Mesenchymal stem cell (in vitro differentiated cells and primary cell): ENCODE results near the gene PHC2.

ENCODE experiments used
- DNase-seq: peaks from one replicate; pipeline ENCODE4 v3.0.0-alpha.2; 2013
- H2AFZ ChIP-seq: one replicate; pipeline ENCODE4 v1.6.1; 2013; ENCODE audit warnings: low read depth, mild to moderate bottlenecking, control low read depth, inconsistent platforms, low read length, moderate library complexity
- H2AK5ac ChIP-seq: 2 replicates; pipeline ENCODE4 v1.6.1; 2013; ENCODE audit warnings: low read length, moderate library complexity, mild to moderate bottlenecking, inconsistent platforms; ENCODE audit not compliant: severe bottlenecking
- H2BK120ac ChIP-seq: one replicate; pipeline ENCODE4 v1.6.1; 2013; ENCODE audit warnings: low read depth, mild to moderate bottlenecking, inconsistent platforms, low read length, moderate library complexity
- H2BK12ac ChIP-seq, 2 experiments: one replicate each; pipeline ENCODE4 v1.6.1; 2013; ENCODE audit warnings: inconsistent platforms in 2 of 2, low read length in 2 of 2, mild to moderate bottlenecking in 2 of 2, moderate library complexity in 2 of 2, control low read depth in 1 of 2
- H2BK15ac ChIP-seq: one replicate; pipeline ENCODE4 v1.6.1; 2013; ENCODE audit warnings: mild to moderate bottlenecking, low read depth, inconsistent platforms; ENCODE audit not compliant: poor library complexity, severe bottlenecking
- H2BK5ac ChIP-seq: 2 replicates; pipeline ENCODE4 v1.6.1; 2013; ENCODE audit warnings: low read depth, mild to moderate bottlenecking, low read length, control low read depth, inconsistent platforms; ENCODE audit not compliant: poor library complexity, severe bottlenecking
- H3K14ac ChIP-seq, 2 experiments: one replicate each; pipeline ENCODE4 v1.6.1; 2013; ENCODE audit warnings: inconsistent platforms in 2 of 2, low read length in 2 of 2, control low read depth in 1 of 2, mild to moderate bottlenecking in 1 of 2, moderate library complexity in 1 of 2
- H3K18ac ChIP-seq, 2 experiments: one replicate each; pipeline ENCODE4 v1.6.1; 2013; ENCODE audit warnings: inconsistent platforms in 2 of 2, low read length in 2 of 2, control low read depth in 1 of 2, low read depth in 1 of 2, mild to moderate bottlenecking in 1 of 2
- H3K23ac ChIP-seq, 2 experiments: one replicate each; pipeline ENCODE4 v1.6.1; 2013; ENCODE audit warnings: inconsistent platforms in 2 of 2, low read length in 2 of 2, mild to moderate bottlenecking in 2 of 2, moderate library complexity in 2 of 2, control low read depth in 1 of 2
- H3K27ac ChIP-seq: 2 replicates; pipeline ENCODE4 v1.5.1; 2013; ENCODE audit warnings: mild to moderate bottlenecking, moderate library complexity, low read length, control low read depth, inconsistent platforms; ENCODE audit not compliant: poor library complexity, severe bottlenecking
- H3K27me3 ChIP-seq, 2 experiments: 2 replicates each; pipeline versions ENCODE4 v1.6.1 to v1.7.0; 2013; ENCODE audit warnings: low read length in 2 of 2, mild to moderate bottlenecking in 2 of 2, moderate library complexity in 2 of 2, control low read depth in 1 of 2, inconsistent platforms in 1 of 2; ENCODE audit not compliant: control insufficient read depth in 1 of 2, insufficient read depth in 1 of 2
- H3K36me3 ChIP-seq, 2 experiments: 2 replicates each; pipeline versions ENCODE4 v1.6.1 to v1.7.0; 2013; ENCODE audit warnings: low read length in 2 of 2, control low read depth in 1 of 2, inconsistent platforms in 1 of 2, low read depth in 1 of 2, mild to moderate bottlenecking in 1 of 2; ENCODE audit not compliant: insufficient read depth in 2 of 2, control insufficient read depth in 1 of 2
- H3K4ac ChIP-seq, 2 experiments: one replicate each; pipeline ENCODE4 v1.6.1; 2013; ENCODE audit warnings: inconsistent platforms in 2 of 2, low read length in 2 of 2, mild to moderate bottlenecking in 2 of 2, moderate library complexity in 2 of 2, control low read depth in 1 of 2, low read depth in 1 of 2
- H3K4me1 ChIP-seq: 2 replicates; pipeline ENCODE4 v1.6.1; 2013; ENCODE audit warnings: low read depth, low read length, control low read depth; ENCODE audit not compliant: control insufficient read depth, insufficient read depth
- H3K4me2 ChIP-seq: 2 replicates; pipeline ENCODE4 v1.6.1; 2013; ENCODE audit warnings: low read length, mild to moderate bottlenecking, inconsistent platforms; ENCODE audit not compliant: poor library complexity, severe bottlenecking
- H3K4me3 ChIP-seq, 2 experiments: 2 replicates each; pipeline versions ENCODE4 v1.5.1 to v1.7.0; 2013; ENCODE audit warnings: low read length in 2 of 2, mild to moderate bottlenecking in 2 of 2, control low read depth in 1 of 2, low read depth in 1 of 2; ENCODE audit not compliant: insufficient read depth in 1 of 2
- H3K79me1 ChIP-seq: replicated peaks from 2 replicates; pipeline ENCODE4 v1.6.1; 2013; ENCODE audit warnings: mild to moderate bottlenecking, control low read depth, low read length, inconsistent platforms; ENCODE audit not compliant: poor library complexity, severe bottlenecking
- H3K9ac ChIP-seq: 2 replicates; pipeline ENCODE4 v1.7.0; 2013; ENCODE audit warnings: mild to moderate bottlenecking, low read length, moderate library complexity
- H3K9me3 ChIP-seq: 2 replicates; pipeline ENCODE4 v1.7.0; 2013; ENCODE audit warnings: mild to moderate bottlenecking, low read length; ENCODE audit not compliant: control insufficient read depth
- H4K8ac ChIP-seq: one replicate; pipeline ENCODE4 v1.6.1; 2013; ENCODE audit warnings: inconsistent platforms, mild to moderate bottlenecking, low read length, moderate library complexity
- H4K91ac ChIP-seq: one replicate; pipeline ENCODE4 v1.6.1; 2013; ENCODE audit warnings: mild to moderate bottlenecking, low read length, inconsistent platforms
- WGBS: methylation state at CpG from one replicate; pipeline ENCODE4 v1.1.7; 2013; ENCODE audit warnings: mixed read lengths; 5-methylcytosine and 5-hydroxymethylcytosine counted together

PHC2 gene

GRCh38 chr1:33276573-33277298, 154.2 kb downstream of the PHC2 start:
- H3K9me3 ChIP-seq = no peaks in the 10 kb centered on the region
- no peak overlapping the region for H3K9ac ChIP-seq
- H3K4me2 ChIP-seq = no peak overlapping the region
- no peak overlapping the region for H2BK120ac ChIP-seq
- no peak overlapping the region for H3K23ac ChIP-seq
- H4K91ac ChIP-seq = no peak overlapping the region
- H3K4ac ChIP-seq = no peak overlapping the region
- peaks cover 10% of the 10 kb centered on the region for H3K4me1 ChIP-seq
- H2AK5ac ChIP-seq = no peak overlapping the region
- H3K27ac ChIP-seq = no peak overlapping the region
- H3K4me3 ChIP-seq = no peak overlapping the region
- DNase-seq = no peak
- no peak overlapping the region for H2BK12ac ChIP-seq
- no peak overlapping the region for H4K8ac ChIP-seq
- H2BK15ac ChIP-seq = no peak overlapping the region
- peaks cover 56% of the 10 kb centered on the region for H3K79me1 ChIP-seq
- H3K27me3 ChIP-seq = no peaks in the 10 kb centered on the region
- peaks cover 38 to 62% of the 10 kb centered on the region in 2 experiments for H3K36me3 ChIP-seq
- H2BK5ac ChIP-seq = no peak overlapping the region
- no peak overlapping the region for H3K14ac ChIP-seq
- H2AFZ ChIP-seq = no peak overlapping the region
- 96% methylated on average over 28 of the region's 30 CpGs for WGBS
- H3K18ac ChIP-seq = no peak overlapping the region

- Histone ChIP-seq H4K91ac (no peak overlapping the region), H3K18ac (no peak overlapping the region), H3K23ac (no peak overlapping the region), H4K8ac (no peak overlapping the region), H3K36me3 (peaks cover 30 to 62% of the 10 kb centered on the region in 2 experiments), H3K27me3 (no peaks in the 10 kb centered on the region), H2BK15ac (no peak overlapping the region), H3K4me2 (no peak overlapping the region), H3K9ac (no peak overlapping the region), H3K9me3 (no peaks in the 10 kb centered on the region), H2BK5ac (no peak overlapping the region), H3K4me3 (no peak overlapping the region), H3K27ac (no peak overlapping the region), H3K14ac (no peak overlapping the region), H2BK12ac (no peak overlapping the region), H2AK5ac (no peak overlapping the region), H2AFZ (no peak overlapping the region), H2BK120ac (no peak overlapping the region), H3K79me1 (peaks cover 59% of the 10 kb centered on the region), H3K4me1 (peaks cover 12% of the 10 kb centered on the region), H3K4ac (no peak overlapping the region)
- 98% methylated on average over 42 of the region's 45 CpGs for WGBS
- no peak for DNase-seq
Measured at GRCh38 chr1:33275706-33276572, 155.0 kb downstream of the PHC2 start.

- Histone ChIP-seq H2BK15ac (no peak overlapping the region), H3K79me1 (peaks cover 63% of the 10 kb centered on the region), H3K27ac (no peak overlapping the region), H2BK12ac (no peak overlapping the region), H4K91ac (no peak overlapping the region), H2BK120ac (no peak overlapping the region), H2BK5ac (no peak overlapping the region), H4K8ac (no peak overlapping the region), H3K18ac (no peak overlapping the region), H3K4me1 (peaks cover 16% of the 10 kb centered on the region), H3K4me2 (no peak overlapping the region), H2AFZ (no peak overlapping the region), H3K9ac (no peak overlapping the region), H3K36me3 (peaks cover 32 to 60% of the 10 kb centered on the region in 2 experiments), H3K14ac (no peak overlapping the region), H3K4me3 (no peak overlapping the region), H3K27me3 (no peaks in the 10 kb centered on the region), H3K4ac (no peak overlapping the region), H3K9me3 (no peaks in the 10 kb centered on the region), H2AK5ac (no peak overlapping the region), H3K23ac (no peak overlapping the region)
- WGBS = 61% methylated on average over 6 of the region's 6 CpGs
- no peak for DNase-seq
Measured at GRCh38 chr1:33275195-33275594, 155.7 kb downstream of the PHC2 start.

- Histone ChIP-seq H2AK5ac (no peak overlapping the region), H3K27me3 (no peaks in the 10 kb centered on the region), H2BK120ac (no peak overlapping the region), H4K8ac (no peak overlapping the region), H2BK12ac (no peak overlapping the region), H3K4me2 (no peak overlapping the region), H2AFZ (no peak overlapping the region), H3K14ac (no peak overlapping the region), H3K18ac (no peak overlapping the region), H3K27ac (no peak overlapping the region), H3K79me1 (peaks cover 63% of the 10 kb centered on the region), H3K23ac (no peak overlapping the region), H2BK15ac (no peak overlapping the region), H3K4me3 (no peak overlapping the region), H4K91ac (no peak overlapping the region), H2BK5ac (no peak overlapping the region), H3K36me3 (peaks cover 32 to 60% of the 10 kb centered on the region in 2 experiments), H3K9me3 (no peaks in the 10 kb centered on the region), H3K9ac (no peak overlapping the region), H3K4ac (no peak overlapping the region), H3K4me1 (peaks cover 16% of the 10 kb centered on the region)
- no peak for DNase-seq
- no CpG with 5 or more reads among the region's 1 CpG for WGBS
Measured at GRCh38 chr1:33274446-33274845, 156.4 kb downstream of the PHC2 start.
